Muscle of leg (tissue), 11 donors: ENCODE results near the gene CRYBB2. TPM values are rescaled to one million over a fixed set of nuclear protein-coding genes. Genes with fewer than 3 reads are reported as not detected.
"Not testable (repeated sequence)": the region's sequence is repeated elsewhere in the genome, so short reads cannot be mapped to it uniquely, and the experiment has no call there.

Source experiments
- DNase-seq: peaks from one replicate; pipeline ENCODE4 v3.0.0; 2013
- H3K27ac ChIP-seq: one replicate; pipeline ENCODE4 v1.5.1; 2013; ENCODE audit warnings: mild to moderate bottlenecking, low read length, control low read depth
- H3K27me3 ChIP-seq: one replicate; pipeline ENCODE4 v1.6.1; 2013; ENCODE audit warnings: low read length; ENCODE audit not compliant: control insufficient read depth, insufficient read depth
- H3K36me3 ChIP-seq: one replicate; pipeline ENCODE4 v1.6.1; 2013; ENCODE audit warnings: low read length; ENCODE audit not compliant: control insufficient read depth, insufficient read depth
- H3K4me1 ChIP-seq: one replicate; pipeline ENCODE4 v1.6.1; 2013; ENCODE audit warnings: low read length; ENCODE audit not compliant: control insufficient read depth, insufficient read depth
- H3K4me3 ChIP-seq: one replicate; pipeline ENCODE4 v1.5.1; 2013; ENCODE audit warnings: low read length, control low read depth
- H3K9me3 ChIP-seq: replicated peaks from 2 replicates; pipeline ENCODE4 v1.6.1; 2013; ENCODE audit warnings: low read depth, low read length; ENCODE audit not compliant: control insufficient read depth
- WGBS: methylation state at CpG from one replicate; pipeline ENCODE4 v1.1.5; 2013; ENCODE audit warnings: missing lambda C conversion rate; ENCODE audit not compliant: insufficient coverage; 5-methylcytosine and 5-hydroxymethylcytosine counted together
- polyA plus RNA-seq, 8 donors: library from polyadenylated mRNA; unstranded; fragments of 120-200 nt; gene quantifications; one replicate each; pipeline versions ENCODE4 v1.2.1 to v1.2.3, GENCODE V29; 2013; ENCODE audit warnings: inconsistent platforms in 1 of 8, low replicate concordance in 1 of 8; ENCODE audit not compliant: insufficient read length in 8 of 8, insufficient read depth in 1 of 8
- total RNA-seq: library from RNA; stranded (reverse); fragments of 120-200 nt; gene quantifications from one replicate; pipeline ENCODE4 v1.2.4, GENCODE V29; 2013

The CRYBB2 gene
- total and polyA plus RNA-seq, 9 donors, result 0.09 to 0.45 (median 0.33) TPM; not detected in 5

GRCh38 chr22:25199731-25200520 lies 19.5 kb upstream of the CRYBB2 start, which contains the start of gene CRYBB3:
Gene CRYBB3 (plus strand): TSS chr22:25199858. CDS start chr22:25201397, 1,539 bp downstream.
- WGBS, result 43% methylated on average over 15 of the region's 17 CpGs
- Histone ChIP-seq H3K4me1 (no peaks in the 10 kb centered on the region), H3K9me3 (no peaks in the 10 kb centered on the region), H3K27ac (no peak within 1 kb of the TSS), H3K36me3 (peaks cover 2% of the 10 kb centered on the region), H3K27me3 (no peaks in the 10 kb centered on the region), H3K4me3 (no peak within 1 kb of the TSS)
- no peak for DNase-seq

- DNase-seq, result no peak
- H3K27me3 ChIP-seq, result no peaks in the 10 kb centered on the region
- WGBS, result 73% methylated on average over 7 of the region's 7 CpGs
- no peak overlapping the region for H3K4me3 ChIP-seq
- H3K27ac ChIP-seq, result no peak overlapping the region
- H3K9me3 ChIP-seq, result no peaks in the 10 kb centered on the region
- no peaks in the 10 kb centered on the region for H3K36me3 ChIP-seq
- no peaks in the 10 kb centered on the region for H3K4me1 ChIP-seq
Observed at GRCh38 chr22:25200967-25201366, 18.5 kb upstream of the CRYBB2 start.

- H3K4me3 ChIP-seq, result no peak overlapping the region
- no peaks in the 10 kb centered on the region for H3K27me3 ChIP-seq
- no peaks in the 10 kb centered on the region for H3K9me3 ChIP-seq
- no peak for DNase-seq
- H3K27ac ChIP-seq, result no peak overlapping the region
- 79% methylated on average over 7 of the region's 10 CpGs for WGBS
- no peaks in the 10 kb centered on the region for H3K4me1 ChIP-seq
- H3K36me3 ChIP-seq, result no peaks in the 10 kb centered on the region
Observed at GRCh38 chr22:25201557-25202273, 17.7 kb upstream of the CRYBB2 start.

- H3K36me3 ChIP-seq, result no peaks in the 10 kb centered on the region
- H3K4me3 ChIP-seq, result no peak overlapping the region
- no peaks in the 10 kb centered on the region for H3K4me1 ChIP-seq
- no peak overlapping the region for H3K27ac ChIP-seq
- no peaks in the 10 kb centered on the region for H3K27me3 ChIP-seq
- peak; percentile 56 for DNase-seq
- no peaks in the 10 kb centered on the region for H3K9me3 ChIP-seq
- 46% methylated on average over 14 of the region's 15 CpGs for WGBS
Observed at GRCh38 chr22:25202290-25202921, 17.0 kb upstream of the CRYBB2 start.

- DNase-seq, result no peak
- no CpG with 5 or more reads among the region's 4 CpGs for WGBS
- H3K9me3 ChIP-seq, result no peaks in the 10 kb centered on the region
- no peaks in the 10 kb centered on the region for H3K36me3 ChIP-seq
- H3K4me1 ChIP-seq, result no peaks in the 10 kb centered on the region
- H3K27me3 ChIP-seq, result no peaks in the 10 kb centered on the region
- H3K4me3 ChIP-seq, result no peak overlapping the region
- H3K27ac ChIP-seq, result no peak overlapping the region
Observed at GRCh38 chr22:25203082-25203481, 16.4 kb upstream of the CRYBB2 start.

GRCh38 chr22:25204547-25204946 lies 14.9 kb upstream of the CRYBB2 start:
- not testable (repeated sequence) for DNase-seq, H3K9me3 ChIP-seq
- 55% methylated on average over 2 of the region's 7 CpGs for WGBS

GRCh38 chr22:25205847-25206246 lies 13.6 kb upstream of the CRYBB2 start:
- DNase-seq, result no peak
- H3K4me3 ChIP-seq, result no peak overlapping the region
- no peak overlapping the region for H3K27ac ChIP-seq
- H3K4me1 ChIP-seq, result no peaks in the 10 kb centered on the region
- H3K36me3 ChIP-seq, result no peaks in the 10 kb centered on the region
- H3K27me3 ChIP-seq, result no peaks in the 10 kb centered on the region
- H3K9me3 ChIP-seq, result no peaks in the 10 kb centered on the region
- no CpG with 5 or more reads among the region's 1 CpG for WGBS

More at GRCh38 chr22:25204547-25204946, 14.9 kb upstream of the CRYBB2 start:
- not testable (repeated sequence) for H3K4me1 ChIP-seq, H3K36me3 ChIP-seq, H3K27ac ChIP-seq, H3K27me3 ChIP-seq, H3K4me3 ChIP-seq

GRCh38 chr22:25206998-25207397 lies 12.4 kb upstream of the CRYBB2 start:
- H3K36me3 ChIP-seq, result no peaks in the 10 kb centered on the region
- WGBS, result 88% methylated on average over 21 of the region's 21 CpGs
- no peaks in the 10 kb centered on the region for H3K9me3 ChIP-seq
- H3K4me1 ChIP-seq, result no peaks in the 10 kb centered on the region
- no peak for DNase-seq
- H3K27me3 ChIP-seq, result no peaks in the 10 kb centered on the region
- no peak overlapping the region for H3K27ac ChIP-seq
- H3K4me3 ChIP-seq, result no peak overlapping the region

- no peak overlapping the region for H3K4me3 ChIP-seq
- no peaks in the 10 kb centered on the region for H3K27me3 ChIP-seq
- no peak for DNase-seq
- WGBS, result 100% methylated on average over 1 of the region's 2 CpGs
- no peaks in the 10 kb centered on the region for H3K9me3 ChIP-seq
- H3K4me1 ChIP-seq, result no peaks in the 10 kb centered on the region
- H3K27ac ChIP-seq, result no peak overlapping the region
- no peaks in the 10 kb centered on the region for H3K36me3 ChIP-seq
Observed at GRCh38 chr22:25207553-25208157, 11.8 kb upstream of the CRYBB2 start.

- no peak for DNase-seq
- no peaks in the 10 kb centered on the region for H3K4me1 ChIP-seq
- no peaks in the 10 kb centered on the region for H3K27me3 ChIP-seq
- no peak overlapping the region for H3K27ac ChIP-seq
- H3K36me3 ChIP-seq, result no peaks in the 10 kb centered on the region
- 66% methylated on average over 2 of the region's 2 CpGs for WGBS
- H3K9me3 ChIP-seq, result peaks cover 1% of the 10 kb centered on the region
- no peak overlapping the region for H3K4me3 ChIP-seq
Observed at GRCh38 chr22:25208328-25208727, 11.1 kb upstream of the CRYBB2 start.
